Measurements from ENCODE around the gene HEPHL1.

- no peak for TF ChIP-seq POLR2A (IDR thresholded peaks at IDR 0.05)
- TF ChIP-seq CTCF (IDR thresholded peaks at IDR 0.05) = no peak
- no peak for TF ChIP-seq POLR2AphosphoS5 (IDR thresholded peaks at IDR 0.05)
Measured at GRCh38 chr11:94090401-94090800, 69.2 kb downstream of the HEPHL1 start.
